Measurements from ENCODE around the gene SPOCK1. TPM values are rescaled to one million over a fixed set of nuclear protein-coding genes. Genes with fewer than 3 reads are reported as not detected.

The SPOCK1 gene
- total and polyA plus RNA-seq, 2 of the 4 experiments (the other 2 are of a cell fraction) = 5.0 to 20.3 TPM

DNA sequence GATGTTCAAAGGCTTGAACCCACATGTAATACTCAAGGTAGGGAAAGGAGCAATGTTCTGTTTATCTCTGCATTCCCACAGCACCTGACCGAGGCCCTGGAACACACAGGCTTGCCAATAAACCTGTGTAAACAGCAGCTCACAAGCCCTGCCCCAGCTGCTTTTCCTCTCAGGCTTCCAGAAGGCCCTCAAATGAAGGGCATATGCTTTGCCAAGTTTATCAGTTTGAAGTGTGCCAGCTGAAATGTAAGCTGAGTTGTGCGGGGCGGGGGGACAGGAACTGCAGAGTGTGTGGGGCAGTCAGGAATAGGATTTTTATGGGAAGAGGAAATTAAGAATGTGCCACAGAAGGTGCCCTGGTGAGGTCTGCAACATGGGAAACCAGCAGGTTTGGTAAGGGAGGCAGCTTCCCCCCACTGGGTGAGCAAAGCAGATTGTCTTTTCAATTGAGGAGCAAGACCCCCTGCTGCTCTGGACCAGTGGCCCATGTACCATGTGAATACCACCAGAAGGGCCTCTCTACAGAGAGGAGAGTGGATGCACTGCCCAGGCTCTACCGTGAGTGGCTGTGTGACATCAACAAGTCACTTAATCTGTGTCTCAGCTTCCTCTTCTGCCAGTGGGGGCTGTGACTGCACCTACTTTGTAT is 194.8 kb downstream of the SPOCK1 start:
- H3K14ac ChIP-seq (replicated peaks; ENCODE audit: low read depth, low read length) = no peak overlapping the region
- H3K23ac ChIP-seq (ENCODE audit: low read depth, low read length) = no peak overlapping the region
- no peaks in the 10 kb centered on the region for H3K9me1 ChIP-seq (ENCODE audit: insufficient read depth, low read length)
- H3K18ac ChIP-seq (ENCODE audit: low read depth, low read length) = no peak overlapping the region
- no peak overlapping the region for H4K91ac ChIP-seq (ENCODE audit: insufficient read depth, low read depth, low read length)
- no peak overlapping the region for H2BK15ac ChIP-seq (ENCODE audit: low read depth, low read length)
- no peaks in the 10 kb centered on the region for H3K79me1 ChIP-seq (ENCODE audit: low read depth in 1 of 2, low read length in 2 of 2)
- BruUV-seq (replicated peaks) = no TSS peak
- H3K36me3 ChIP-seq (ENCODE audit: control insufficient read depth, insufficient read depth, low read length) = no peaks in the 10 kb centered on the region
- H3K56ac ChIP-seq (ENCODE audit: extremely low read depth, insufficient read depth, low read length) = no peak overlapping the region
- no peak overlapping the region for H2AK5ac ChIP-seq (ENCODE audit: low read depth, low read length)
- ATAC-seq (ENCODE audit: low read depth) (no peak), DNase-seq (no peak)
- TF ChIP-seq, protein P1, sequence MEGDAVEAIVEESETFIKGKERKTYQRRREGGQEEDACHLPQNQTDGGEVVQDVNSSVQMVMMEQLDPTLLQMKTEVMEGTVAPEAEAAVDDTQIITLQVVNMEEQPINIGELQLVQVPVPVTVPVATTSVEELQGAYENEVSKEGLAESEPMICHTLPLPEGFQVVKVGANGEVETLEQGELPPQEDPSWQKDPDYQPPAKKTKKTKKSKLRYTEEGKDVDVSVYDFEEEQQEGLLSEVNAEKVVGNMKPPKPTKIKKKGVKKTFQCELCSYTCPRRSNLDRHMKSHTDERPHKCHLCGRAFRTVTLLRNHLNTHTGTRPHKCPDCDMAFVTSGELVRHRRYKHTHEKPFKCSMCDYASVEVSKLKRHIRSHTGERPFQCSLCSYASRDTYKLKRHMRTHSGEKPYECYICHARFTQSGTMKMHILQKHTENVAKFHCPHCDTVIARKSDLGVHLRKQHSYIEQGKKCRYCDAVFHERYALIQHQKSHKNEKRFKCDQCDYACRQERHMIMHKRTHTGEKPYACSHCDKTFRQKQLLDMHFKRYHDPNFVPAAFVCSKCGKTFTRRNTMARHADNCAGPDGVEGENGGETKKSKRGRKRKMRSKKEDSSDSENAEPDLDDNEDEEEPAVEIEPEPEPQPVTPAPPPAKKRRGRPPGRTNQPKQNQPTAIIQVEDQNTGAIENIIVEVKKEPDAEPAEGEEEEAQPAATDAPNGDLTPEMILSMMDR (conservative IDR thresholded peaks at IDR 0.05; ENCODE audit: low read depth, low read length) = no peak
- TF ChIP-seq FOS (IDR thresholded peaks at IDR 0.05; ENCODE audit: low read depth, low read length) (no peak), RFX5 (IDR thresholded peaks at IDR 0.05; ENCODE audit: low read depth, low read length) (no peak)
- no peaks in the 10 kb centered on the region for H3K27me3 ChIP-seq (ENCODE audit: control insufficient read depth, insufficient read depth, low read length)
- H3K4me1 ChIP-seq (ENCODE audit: control insufficient read depth, insufficient read depth, low read length) = peaks cover 4% of the 10 kb centered on the region; the same call in 1 of the 2 replicates
- no peak overlapping the region for H3K4me2 ChIP-seq (ENCODE audit: low read depth, low read length)
- no peak overlapping the region for H3K27ac ChIP-seq (ENCODE audit: insufficient read depth, low read length)
- no peaks in the 10 kb centered on the region for H4K20me1 ChIP-seq (ENCODE audit: insufficient read depth, low read length)
- H2BK120ac ChIP-seq (ENCODE audit: low read depth, low read length) = no peak overlapping the region
- dilution Hi-C loops (cut with HindIII; ENCODE audit: low sequenced_read_pairs, unreplicated experiment) (no loop called here), intact Hi-C loops (cut with micrococcal nuclease) (no loop called here), in situ Hi-C loops (cut with MboI; ENCODE audit: low sequenced_read_pairs) (loop anchor here (25.0 kb wide), 1 partner anchor 433 kb away; the partner anchor contains the start of gene KLHL3)
- H3K4me3 ChIP-seq (ENCODE audit: insufficient read depth, low read depth, low read length) = no peak overlapping the region
- no peak overlapping the region for H2AK9ac ChIP-seq (replicated peaks; ENCODE audit: low read depth, low read length, poor library complexity)
- POLR2A ChIA-PET (ENCODE audit: unreplicated experiment) = no interaction called here
- no peak overlapping the region for H3K9ac ChIP-seq (ENCODE audit: low read depth, low read length)
- H3K4ac ChIP-seq (ENCODE audit: low read depth, low read length) = no peak overlapping the region; the same call in 1 of the 2 replicates
- no peak overlapping the region for H4K5ac ChIP-seq (ENCODE audit: low read depth, low read length)
- 83% methylated on average over 2 of the region's 4 CpGs; no CpG with 5 or more reads in 1 of the 2 experiments for WGBS, 2 experiments (ENCODE audit: extremely low coverage in 2 of 2, insufficient read length in 1 of 2)
- no peak overlapping the region for H2BK5ac ChIP-seq (ENCODE audit: low read depth, low read length, poor library complexity, severe bottlenecking)
- H4K8ac ChIP-seq (ENCODE audit: low read depth in 2 of 2, low read length in 2 of 2) = no peak overlapping the region
- H2BK20ac ChIP-seq (ENCODE audit: low read depth, low read length) = no peak overlapping the region; the same call in 1 of the 2 replicates
- CTCF ChIA-PET = no interaction called here
- H2AFZ ChIP-seq (replicated peaks; ENCODE audit: low read length, poor library complexity) = no peak overlapping the region
- H3K9me3 ChIP-seq (ENCODE audit: control insufficient read depth, insufficient read depth, low read length) = no peaks in the 10 kb centered on the region

Data from IMR-90 (cell line).